ENCODE results near the gene HOXA3.

DNA sequence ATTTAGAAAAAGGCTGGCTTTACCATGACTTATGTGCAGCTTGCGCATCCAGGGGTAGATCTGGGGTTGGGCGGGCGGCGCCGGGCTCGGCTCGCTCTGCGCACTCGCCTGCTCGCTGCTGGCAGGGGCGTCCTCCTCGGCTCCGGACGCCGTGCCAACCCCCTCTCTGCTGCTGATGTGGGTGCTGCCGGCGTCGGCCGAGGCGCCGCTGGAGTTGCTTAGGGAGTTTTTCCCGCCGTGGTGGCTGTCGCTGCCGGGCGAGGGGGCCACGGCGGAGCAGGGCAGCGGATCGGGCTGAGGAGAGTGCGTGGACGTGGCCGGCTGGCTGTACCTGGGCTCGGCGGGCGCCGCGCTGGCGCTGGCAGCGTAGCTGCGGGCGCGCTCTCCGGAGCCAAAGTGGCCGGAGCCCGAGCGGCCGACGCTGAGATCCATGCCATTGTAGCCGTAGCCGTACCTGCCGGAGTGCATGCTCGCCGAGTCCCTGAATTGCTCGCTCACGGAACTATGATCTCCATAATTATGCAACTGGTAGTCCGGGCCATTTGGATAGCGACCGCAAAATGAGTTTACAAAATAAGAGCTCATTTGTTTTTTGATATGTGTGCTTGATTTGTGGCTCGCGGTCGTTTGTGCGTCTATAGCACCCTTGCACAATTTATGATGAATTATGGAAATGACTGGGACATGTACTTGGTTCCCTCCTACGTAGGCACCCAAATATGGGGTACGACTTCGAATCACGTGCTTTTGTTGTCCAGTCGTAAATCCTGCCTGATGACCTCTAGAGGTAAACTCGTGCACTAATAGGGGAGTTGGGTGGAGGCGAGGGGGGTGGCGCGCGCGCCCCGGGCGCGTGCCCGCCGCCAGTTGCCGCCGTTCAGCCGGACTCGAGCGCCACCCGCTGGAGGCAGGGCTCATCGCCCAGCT lies 9.1 kb downstream of the HOXA3 start, which contains the start of gene HOXA5:
- TF ChIP-seq, protein P1, sequence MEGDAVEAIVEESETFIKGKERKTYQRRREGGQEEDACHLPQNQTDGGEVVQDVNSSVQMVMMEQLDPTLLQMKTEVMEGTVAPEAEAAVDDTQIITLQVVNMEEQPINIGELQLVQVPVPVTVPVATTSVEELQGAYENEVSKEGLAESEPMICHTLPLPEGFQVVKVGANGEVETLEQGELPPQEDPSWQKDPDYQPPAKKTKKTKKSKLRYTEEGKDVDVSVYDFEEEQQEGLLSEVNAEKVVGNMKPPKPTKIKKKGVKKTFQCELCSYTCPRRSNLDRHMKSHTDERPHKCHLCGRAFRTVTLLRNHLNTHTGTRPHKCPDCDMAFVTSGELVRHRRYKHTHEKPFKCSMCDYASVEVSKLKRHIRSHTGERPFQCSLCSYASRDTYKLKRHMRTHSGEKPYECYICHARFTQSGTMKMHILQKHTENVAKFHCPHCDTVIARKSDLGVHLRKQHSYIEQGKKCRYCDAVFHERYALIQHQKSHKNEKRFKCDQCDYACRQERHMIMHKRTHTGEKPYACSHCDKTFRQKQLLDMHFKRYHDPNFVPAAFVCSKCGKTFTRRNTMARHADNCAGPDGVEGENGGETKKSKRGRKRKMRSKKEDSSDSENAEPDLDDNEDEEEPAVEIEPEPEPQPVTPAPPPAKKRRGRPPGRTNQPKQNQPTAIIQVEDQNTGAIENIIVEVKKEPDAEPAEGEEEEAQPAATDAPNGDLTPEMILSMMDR (IDR thresholded peaks at IDR 0.05; ENCODE audit: insufficient read depth, low read depth, low read length) = peak; percentile 19
- TF ChIP-seq EZH2 (IDR thresholded peaks at IDR 0.05; ENCODE audit: insufficient read depth, low read length) = no peak
